Erythroblast (primary cell): ENCODE measurements around the gene RNF14.
"Not testable (repeated sequence)": the region's sequence is repeated elsewhere in the genome, so short reads cannot be mapped to it uniquely, and the experiment has no call there.

Experiments
- DNase-seq, 2 experiments: peaks; one replicate each; lab custom pipeline; 2025; lab: John Stamatoyannopoulos, UW
- GATA1 ChIP-seq: IDR thresholded peaks from 2 replicates; pipeline ENCODE4 v1.6.1; 2011; ENCODE audit warnings: low read depth, mild to moderate bottlenecking, control low read depth, low read length, moderate library complexity
- POLR2A ChIP-seq: IDR thresholded peaks from 2 replicates; pipeline ENCODE4 v1.6.1; 2011; ENCODE audit warnings: mild to moderate bottlenecking, low read length

Gene RNF14

DNA sequence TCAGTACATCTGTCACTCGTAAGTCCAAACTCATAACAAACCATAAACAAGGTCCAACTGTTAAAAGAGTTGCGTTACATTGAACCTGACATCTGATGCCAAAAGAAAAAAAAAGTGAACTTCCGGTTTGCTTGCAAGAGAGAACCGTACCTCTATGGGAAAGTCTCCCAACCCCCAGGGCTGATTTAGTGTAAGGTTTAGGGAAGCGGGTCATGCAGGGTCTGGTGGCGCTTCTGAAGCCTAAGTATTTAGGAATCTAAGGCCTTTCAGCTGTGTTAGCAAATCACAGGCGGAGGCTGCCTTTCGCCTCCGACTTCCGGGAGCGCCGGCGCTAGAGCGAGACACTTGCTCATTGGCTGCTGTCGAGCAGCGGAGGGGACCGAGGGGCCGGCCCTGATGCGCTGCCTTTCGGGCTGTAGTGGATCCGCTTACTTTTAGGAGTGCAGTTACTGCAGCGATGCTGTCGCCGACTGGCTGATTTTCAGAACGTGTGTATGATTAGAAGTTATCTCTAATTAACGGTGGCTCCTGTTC lies 55.9 kb downstream of the RNF14 start:
- TF ChIP-seq POLR2A: peak; percentile 51
- TF ChIP-seq GATA1: no peak
- DNase-seq: peak; percentile 82 to 87

DNA sequence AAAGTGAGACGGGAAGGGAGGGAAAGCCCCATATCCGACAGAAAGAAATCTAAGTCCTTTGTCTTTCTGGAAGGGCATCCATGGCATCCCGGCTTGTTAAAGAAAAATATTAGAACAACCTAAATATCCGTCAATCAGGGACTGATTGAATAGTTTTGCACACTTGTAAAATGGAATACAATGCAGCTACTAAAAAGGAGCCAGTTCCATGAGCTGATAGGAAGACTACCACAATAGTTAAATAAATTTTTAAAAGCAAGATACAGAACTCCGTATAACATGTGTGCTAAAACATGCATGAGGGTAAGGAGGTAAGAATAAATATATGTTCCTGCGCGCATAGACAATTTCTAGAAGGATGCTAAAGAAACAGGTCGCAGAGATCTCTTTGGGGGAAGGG lies 56.7 kb downstream of the RNF14 start:
- no peak for TF ChIP-seq POLR2A
- TF ChIP-seq GATA1: no peak
- no peak for DNase-seq

DNA sequence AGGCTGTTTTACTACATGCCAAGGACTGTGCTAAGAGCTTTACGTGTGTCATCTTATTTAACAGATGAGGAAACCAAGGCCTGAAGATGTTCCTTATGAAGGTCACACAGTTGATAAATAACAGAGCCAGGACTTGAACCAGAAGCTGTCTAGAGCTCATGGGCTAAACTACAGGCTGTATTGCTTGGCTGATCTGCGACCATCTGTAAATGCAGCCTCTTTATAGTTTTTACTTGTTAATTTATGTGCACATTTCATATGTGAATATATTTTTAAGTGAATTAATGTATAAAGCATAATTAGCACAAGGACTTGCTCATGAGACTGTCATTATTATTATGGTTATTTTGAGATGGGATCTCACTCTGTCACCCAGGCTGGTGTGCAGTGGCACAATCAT lies 63.2 kb downstream of the RNF14 start:
- no peak for DNase-seq
- TF ChIP-seq GATA1: no peak
- TF ChIP-seq POLR2A: no peak

DNA sequence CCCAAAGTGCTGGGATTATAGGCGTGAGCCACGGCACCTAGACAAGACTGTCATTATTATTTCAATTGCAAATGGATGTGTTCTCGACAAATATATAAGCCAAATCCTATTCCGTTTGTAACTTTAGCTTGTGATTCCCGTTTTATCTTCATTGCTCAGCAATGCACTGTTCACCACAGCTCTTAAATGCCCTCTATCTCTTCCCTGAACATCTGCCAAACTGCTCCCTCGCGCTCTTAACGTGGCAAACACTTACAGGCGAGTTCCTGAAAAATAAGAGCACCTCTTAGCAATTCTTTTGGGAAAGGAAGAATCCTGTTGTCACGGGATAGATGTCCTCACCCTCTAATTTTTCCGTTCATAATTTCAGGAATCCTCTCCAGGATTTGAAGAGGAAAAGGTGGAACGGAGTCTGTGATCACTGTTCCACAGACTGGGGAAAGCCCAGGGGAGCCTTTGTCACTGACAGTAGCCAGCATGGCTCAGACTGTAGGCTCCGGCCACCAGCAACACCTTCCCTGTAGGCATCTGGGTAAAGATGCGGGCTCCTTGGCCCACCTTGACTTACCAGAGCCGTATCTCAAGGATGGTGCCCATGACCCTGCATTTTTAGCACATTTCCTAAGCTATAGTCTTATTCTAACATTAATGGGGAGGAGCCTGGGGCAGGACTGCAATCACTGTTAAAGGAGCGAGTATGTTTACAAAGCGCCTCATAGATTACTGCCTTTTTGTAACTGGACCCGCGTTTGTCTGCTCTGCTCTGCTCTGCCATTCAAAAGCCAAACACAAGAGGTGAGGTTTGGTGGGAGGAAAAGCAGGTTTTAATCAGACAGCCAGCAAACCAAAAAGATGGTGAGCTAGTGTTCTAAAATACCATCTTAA lies 64.1 kb downstream of the RNF14 start:
- no peak for DNase-seq
- TF ChIP-seq POLR2A: no peak
- no peak for TF ChIP-seq GATA1

DNA sequence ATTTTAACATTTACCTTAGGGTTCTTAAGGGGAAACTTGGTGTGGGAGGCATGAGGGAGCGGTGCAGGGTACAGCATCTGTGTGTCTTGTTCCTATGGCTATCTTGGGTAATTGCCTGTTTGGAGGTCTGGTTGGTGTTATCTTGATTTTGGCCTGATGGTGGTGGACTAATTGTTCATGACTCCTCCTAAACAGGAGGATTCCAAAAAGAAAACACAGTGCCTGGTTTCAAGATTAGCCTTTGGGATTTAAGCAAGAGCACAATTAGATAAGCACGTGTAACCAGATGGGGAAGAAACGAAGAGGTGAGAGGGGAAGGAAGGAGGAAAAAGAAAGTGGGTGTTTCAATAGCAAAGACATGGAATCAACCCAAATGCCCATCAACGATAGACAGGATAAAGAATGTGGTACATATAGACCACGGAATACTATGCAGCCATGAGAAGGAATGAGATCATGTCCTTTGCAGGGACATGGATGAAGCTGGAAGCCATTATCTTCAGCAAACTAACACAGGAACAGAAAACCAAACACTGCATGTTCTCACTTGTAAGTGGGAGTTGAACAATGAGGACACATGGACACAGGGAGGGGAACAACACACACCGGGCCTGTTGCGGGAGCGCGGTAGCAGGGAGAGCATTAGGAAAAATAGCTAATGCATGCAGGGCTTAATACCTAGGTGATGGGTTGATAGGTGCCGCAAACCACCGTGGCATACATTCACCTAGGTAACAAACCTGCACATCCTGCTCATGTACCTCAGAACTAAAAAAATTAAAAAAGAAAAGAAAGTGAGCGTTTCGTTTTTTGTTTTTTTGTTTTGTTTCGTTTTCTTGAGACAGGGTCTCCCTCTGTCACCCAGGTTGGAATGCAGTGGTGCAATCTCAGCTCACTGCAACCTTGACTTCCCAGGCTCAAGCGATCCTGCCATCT lies 65.0 kb downstream of the RNF14 start:
- DNase-seq: not testable (repeated sequence)

DNA sequence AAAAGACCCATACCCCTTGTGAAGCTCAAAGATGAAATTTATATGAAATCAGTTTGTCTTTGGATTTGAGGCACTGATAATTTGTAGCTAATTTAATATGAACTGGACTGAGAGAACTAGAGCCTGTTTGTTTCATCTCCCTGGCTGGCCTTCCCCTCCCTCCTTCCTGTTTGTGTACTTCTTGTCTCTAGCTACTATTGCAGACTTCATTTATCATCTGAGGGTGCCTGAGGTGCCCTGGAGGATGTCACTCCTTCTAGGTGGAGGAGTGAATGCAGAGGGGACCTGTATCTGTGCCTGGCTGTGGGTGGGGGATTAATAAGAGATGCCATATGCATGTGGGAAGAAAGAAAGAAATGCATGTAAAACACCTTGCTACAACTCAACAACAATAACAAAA lies 66.1 kb downstream of the RNF14 start:
- no peak for DNase-seq
- TF ChIP-seq POLR2A (no peak), GATA1 (no peak)

DNA sequence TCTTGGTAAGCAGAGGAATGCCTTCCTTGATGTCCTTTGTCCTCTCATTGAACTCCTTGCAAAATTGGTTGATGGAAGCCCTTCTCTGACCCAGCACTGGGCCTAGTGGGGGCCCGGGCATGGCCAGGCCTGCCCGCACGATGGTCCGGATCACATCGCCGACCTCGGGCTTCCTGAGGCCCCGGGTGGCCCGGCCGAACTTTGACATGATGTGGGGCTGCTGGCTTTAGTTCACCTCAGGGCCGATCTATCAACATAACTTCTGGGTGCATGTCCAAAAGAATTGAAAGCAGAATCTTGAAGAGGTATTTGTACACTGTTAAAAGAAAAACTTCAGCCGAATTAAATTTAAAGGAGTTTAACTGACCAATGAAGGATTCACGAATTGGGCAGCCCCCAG lies 68.0 kb downstream of the RNF14 start:
- no peak for DNase-seq
- TF ChIP-seq POLR2A: no peak
- no peak for TF ChIP-seq GATA1

DNA sequence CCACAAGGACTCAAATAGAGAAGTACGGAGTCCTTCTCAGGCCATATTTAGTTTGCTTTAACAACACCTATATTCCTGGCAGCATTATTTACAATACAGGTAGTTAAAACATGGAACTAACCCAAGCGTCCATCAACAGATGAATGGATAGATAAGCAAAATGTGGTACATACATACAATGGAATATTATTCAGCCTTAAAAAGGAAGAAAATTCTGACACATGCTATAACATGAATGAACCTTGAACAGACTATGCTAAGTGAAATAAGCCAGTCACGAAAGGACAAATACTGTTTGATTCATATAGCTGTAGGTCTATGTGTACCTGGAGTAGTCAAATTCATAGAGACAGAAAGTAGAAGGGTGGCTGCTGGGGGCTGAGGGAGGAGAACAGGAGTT lies 68.7 kb downstream of the RNF14 start:
- not testable (repeated sequence) for DNase-seq

DNA sequence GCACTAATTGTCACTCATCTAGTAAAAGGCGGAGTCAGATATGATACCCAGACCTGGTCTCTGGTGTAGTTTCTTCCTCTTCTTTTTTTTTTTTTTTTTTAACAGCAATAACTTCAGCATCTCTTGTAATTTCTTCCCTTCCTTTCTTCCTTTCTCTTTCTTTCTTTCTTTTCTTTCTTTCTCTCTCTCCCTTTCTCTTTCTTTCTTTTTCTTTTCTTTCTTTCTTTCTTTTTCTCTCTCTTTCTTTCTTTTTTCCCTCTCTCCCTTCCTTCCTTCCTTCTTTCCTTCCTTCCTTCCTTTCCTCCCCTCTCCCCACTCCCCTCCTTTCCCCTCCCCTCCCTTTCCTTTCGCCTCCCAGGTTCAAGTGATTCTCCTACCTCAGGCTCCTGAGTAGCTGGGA lies 69.8 kb downstream of the RNF14 start:
- TF ChIP-seq POLR2A (no peak), GATA1 (no peak)
- no peak for DNase-seq
